Measurements from ENCODE around the gene KCNIP3.

DNA sequence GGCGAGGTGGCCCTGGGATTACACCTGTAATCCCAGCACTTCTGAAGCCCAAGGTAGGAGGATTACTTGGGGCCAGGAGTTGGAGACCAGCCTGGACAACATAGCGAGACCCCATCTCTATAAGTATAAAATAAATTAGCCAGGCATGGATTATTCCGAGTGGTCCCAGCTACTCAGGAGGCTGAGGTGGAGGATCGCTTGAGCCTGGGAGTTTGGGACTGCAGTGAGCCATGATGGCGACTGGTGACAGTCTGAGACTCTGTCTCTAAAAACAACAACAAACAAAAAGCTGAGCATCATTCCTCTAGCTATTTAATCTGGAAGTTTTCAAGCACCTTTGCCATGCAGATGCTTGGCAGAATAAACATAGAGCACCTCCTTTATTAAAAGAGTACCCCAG lies 83.6 kb downstream of the KCNIP3 start:
- TF ChIP-seq POLR2AphosphoS5 (IDR thresholded peaks at IDR 0.05; ENCODE audit: borderline replicate concordance, low read depth, low read length) (no peak), EZH2 (IDR thresholded peaks at IDR 0.05) (no peak)
